Psoas muscle (tissue), 8 donors: ENCODE measurements around the gene GNB1L. TPM values are rescaled to one million over a fixed set of nuclear protein-coding genes. Genes with fewer than 3 reads are reported as not detected.

ENCODE experiments used
- ATAC-seq, 4 donors: fragments of 200-7000 bp; cut with Tn5 transposase; one replicate each; pipeline ENCODE4 v1.9.1; 2020; ENCODE audit warnings: moderate library complexity in 3 of 4, mild to moderate bottlenecking in 2 of 4
- DNase-seq, 2 donors: peaks; one replicate each; pipeline ENCODE4 v3.0.0-alpha.2; 2020
- H3K27ac ChIP-seq: fragments of 200-600 bp; one replicate; pipeline ENCODE4 v1.8.0; 2022
- H3K27me3 ChIP-seq, 3 donors: fragments of 200-600 bp in 1 of 3; one replicate each; pipeline versions ENCODE4 v1.6.1 to v1.8.0; 2013 to 2022; ENCODE audit warnings: low read length in 2 of 3, mild to moderate bottlenecking in 2 of 3, moderate library complexity in 1 of 3; ENCODE audit not compliant: insufficient read depth in 3 of 3
- H3K36me3 ChIP-seq, 2 donors: fragments of 200-600 bp in 1 of 2; one replicate each; pipeline versions ENCODE4 v1.6.1 to v1.8.0; 2013 to 2022; ENCODE audit warnings: low read depth in 1 of 2, mild to moderate bottlenecking in 1 of 2, moderate library complexity in 1 of 2; ENCODE audit not compliant: insufficient read depth in 1 of 2
- H3K4me1 ChIP-seq: fragments of 200-600 bp; one replicate; pipeline ENCODE4 v1.8.0; 2022
- H3K4me3 ChIP-seq: fragments of 200-600 bp; one replicate; pipeline ENCODE4 v1.8.0; 2022; ENCODE audit warnings: mild to moderate bottlenecking
- H3K9me3 ChIP-seq: fragments of 200-600 bp; one replicate; pipeline ENCODE4 v1.8.0; 2022
- CTCF ChIP-seq: fragments of 200-600 bp; IDR thresholded peaks from one replicate; pipeline ENCODE4 v1.8.0; 2022; ENCODE audit warnings: antibody characterized with exemption
- WGBS, 3 donors: extraction: QIAGEN DNeasy Blood & Tissue Kit; methylation state at CpG; one replicate each; pipeline versions ENCODE4 v1.1.6 to v1.1.7; 2013; 5-methylcytosine and 5-hydroxymethylcytosine counted together
- intact Hi-C, 2 donors: fragments of 100-400 bp; cut with DNase I; formaldehyde crosslinking; loops; one replicate each; pipeline versions ENCODE4 v1.11.0 to v1.14.2; 2022
- polyA plus RNA-seq, 3 donors: library from polyadenylated mRNA; stranded (reverse); fragments of 200-250 nt; gene quantifications; one replicate each; pipeline ENCODE4 v1.2.3, GENCODE V29; 2013
- total RNA-seq, 4 donors: library from RNA; stranded (reverse); fragmentation: NEBNext Ultra II Directional in 2 of 4; extraction: Animal tissue kit (Norgen Biotek cat#: 25700) in 2 of 4; gene quantifications; one replicate each; pipeline versions ENCODE4 v1.2.1 to v1.2.4, GENCODE V29; 2021 to 2023
- donor health status: healthy with polysubstance abuse.
- donor health status: DM: no; HTN: no; CAD: no; lungs with moderate emphysema.
- donor health status: Bipolar disorder and iron deficiency.
- donor health status: healthy.
- donor health status: DM: yes; HTN: yes; CAD: no.
- donor health status: DM: no; HTN: no; CAD: no.
- donor health status: DM: no; HTN: no; CAD: no.
- donor health status: DM: yes; HTN: yes; CAD: no.

Gene GNB1L
- total and polyA plus RNA-seq, 7 donors, result 1.5 to 7.6 (median 3.3) TPM

DNA sequence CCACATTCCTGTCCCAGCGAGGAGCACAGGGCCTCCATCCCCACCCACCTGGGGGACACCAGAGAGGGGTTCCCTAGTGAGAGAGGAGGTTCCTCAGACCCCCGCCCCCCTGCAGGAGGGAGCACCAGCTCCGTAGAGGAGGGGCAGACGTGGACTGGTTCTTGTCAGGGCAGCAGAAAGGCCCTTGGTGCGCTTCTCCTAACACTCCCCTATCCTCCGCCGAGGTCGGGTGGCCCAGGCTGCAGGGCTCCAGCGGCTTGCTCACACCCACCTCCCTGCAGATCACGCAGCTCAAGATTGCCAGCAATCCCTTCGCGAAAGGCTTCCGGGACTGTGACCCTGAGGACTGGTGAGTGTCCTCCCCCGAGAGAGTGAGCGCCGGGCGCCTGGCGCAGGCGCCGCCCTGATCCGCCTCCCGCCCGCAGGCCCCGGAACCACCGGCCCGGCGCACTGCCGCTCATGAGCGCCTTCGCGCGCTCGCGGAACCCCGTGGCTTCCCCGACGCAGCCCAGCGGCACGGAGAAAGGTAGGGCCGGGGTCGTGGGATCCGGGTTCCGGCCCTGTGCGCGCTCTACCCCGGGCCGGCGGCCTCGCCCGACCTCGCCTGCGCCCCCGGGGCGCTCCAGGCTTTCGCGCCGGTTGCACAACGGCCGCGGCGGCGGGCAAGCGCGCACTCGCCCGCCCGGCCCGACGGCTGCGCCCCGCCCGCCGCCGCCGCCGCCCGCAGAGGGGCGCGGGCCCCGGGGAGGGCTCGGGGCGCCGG is 89.0 kb downstream of the GNB1L start:
- Histone ChIP-seq H3K27ac (no peak overlapping the region), H3K36me3 (peaks cover 0 to 30% of the 10 kb centered on the region in 2 donors), H3K4me1 (peaks cover 5% of the 10 kb centered on the region), H3K9me3 (no peaks in the 10 kb centered on the region), H3K27me3 (peaks cover 0 to 13% (median 0%) of the 10 kb centered on the region in 3 donors), H3K4me3 (peak overlapping the region; percentile 28)
- ATAC-seq (no peak), DNase-seq (no peak)
- no peak for TF ChIP-seq CTCF
- WGBS, 3 donors, result 51 to 72% (median 62%) methylated on average over 71 to 83 of the region's 83 CpGs
- intact Hi-C loops, result no loop called here

DNA sequence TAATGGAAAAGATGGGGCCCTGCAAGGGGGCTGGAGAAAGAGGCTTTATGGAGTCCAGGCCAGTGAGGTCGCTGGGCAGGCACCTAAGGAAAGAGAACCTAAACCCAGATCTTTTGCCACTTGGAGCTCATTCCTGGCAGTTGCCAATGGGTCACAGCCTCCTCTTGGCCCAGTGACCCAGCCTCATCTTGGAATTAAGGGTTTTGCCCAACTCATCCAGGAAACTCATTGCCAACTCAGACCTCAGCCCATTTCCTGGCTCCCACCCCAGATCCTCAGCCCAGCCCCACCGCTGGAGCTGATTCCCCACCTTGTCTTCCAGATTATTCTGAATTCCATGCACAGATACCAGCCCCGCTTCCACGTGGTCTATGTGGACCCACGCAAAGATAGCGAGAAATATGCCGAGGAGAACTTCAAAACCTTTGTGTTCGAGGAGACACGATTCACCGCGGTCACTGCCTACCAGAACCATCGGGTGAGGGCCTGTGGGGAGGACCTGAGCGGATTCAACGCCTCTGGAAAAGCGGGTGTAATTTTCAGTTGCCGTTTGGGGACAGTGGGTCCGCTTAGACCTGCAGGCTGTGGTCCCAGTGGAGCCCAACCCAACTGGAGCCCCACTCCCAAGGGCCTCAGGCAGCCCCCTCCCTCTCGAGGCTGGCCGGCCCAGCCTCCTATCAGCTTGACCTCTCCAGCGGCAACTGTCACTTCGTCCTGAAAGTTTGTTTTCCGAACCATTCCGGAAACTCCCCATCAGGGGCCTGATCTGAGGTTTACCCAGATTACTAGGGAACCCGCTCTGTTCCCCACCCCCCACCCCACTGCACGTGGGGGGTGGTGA is 89.8 kb downstream of the GNB1L start:
- TF ChIP-seq CTCF, result no peak
- Histone ChIP-seq H3K4me3 (no peak overlapping the region), H3K36me3 (peaks cover 0 to 30% of the 10 kb centered on the region in 2 donors), H3K27me3 (peaks cover 0 to 14% (median 0%) of the 10 kb centered on the region in 3 donors), H3K27ac (no peak overlapping the region), H3K4me1 (peaks cover 6% of the 10 kb centered on the region), H3K9me3 (no peaks in the 10 kb centered on the region)
- DNase-seq, result no peak
- intact Hi-C loops, result no loop called here
- WGBS, 3 donors, result 76 to 80% (median 78%) methylated on average over 24 to 25 of the region's 25 CpGs
- no peak for ATAC-seq

GRCh38 chr22:19764299-19764593 is 90.4 kb downstream of the GNB1L start:
- TF ChIP-seq CTCF, result no peak
- H3K4me3 ChIP-seq, result no peak overlapping the region
- H3K36me3 ChIP-seq, result peaks cover 0 to 26% of the 10 kb centered on the region in 2 donors
- WGBS, 3 donors, result 80 to 91% (median 87%) methylated on average over 17 of the region's 17 CpGs
- no peaks in the 10 kb centered on the region for H3K9me3 ChIP-seq
- peaks cover 11% of the 10 kb centered on the region for H3K4me1 ChIP-seq
- ATAC-seq (no peak), DNase-seq (no peak)
- no peak overlapping the region for H3K27ac ChIP-seq
- intact Hi-C loops, result no loop called here
- H3K27me3 ChIP-seq, result peaks cover 0 to 17% (median 0%) of the 10 kb centered on the region in 3 donors

- peaks cover 0 to 21% (median 0%) of the 10 kb centered on the region in 3 donors for H3K27me3 ChIP-seq
- 74 to 81% (median 78%) methylated on average over 39 of the region's 39 CpGs for WGBS, 3 donors
- no peak overlapping the region for H3K4me3 ChIP-seq
- TF ChIP-seq CTCF, result no peak
- intact Hi-C loops, result loop anchor here in 1 of 2 donors (2.0 kb wide), 1 partner anchor 15 kb away; no protein-coding TSS in a partner anchor
- H3K36me3 ChIP-seq, result peaks cover 0 to 26% of the 10 kb centered on the region in 2 donors
- H3K9me3 ChIP-seq, result no peaks in the 10 kb centered on the region
- no peak overlapping the region for H3K27ac ChIP-seq
- ATAC-seq (no peak), DNase-seq (no peak)
- H3K4me1 ChIP-seq, result peaks cover 11% of the 10 kb centered on the region
Measured at GRCh38 chr22:19763458-19764298, 91.0 kb downstream of the GNB1L start.
